MCF 10A (cell line): Measurements from ENCODE around the gene SLC9A1. TPM values are rescaled to one million over a fixed set of nuclear protein-coding genes. Genes with fewer than 3 reads are reported as not detected.

ENCODE experiments used
- BruUV-seq: library from RNA; stranded (reverse); fragments of 400-500 nt; replicated peaks from 2 replicates; lab custom pipeline; 2021; lab: Mats Ljungman, UMichigan
- CTCF ChIA-PET: fragments of 300-600 bp; sonication (Branson Sonifier 250); formaldehyde crosslinking; extraction: SDS; loops from one replicate; lab custom pipeline; 2021; ENCODE audit warnings: antibody characterized with exemption, inconsistent platforms; lab: Yijun Ruan, JAX
- POLR2A ChIA-PET: fragments of 300-600, 350-650 bp; sonication (Branson Sonifier 250); formaldehyde crosslinking; extraction: SDS; loops from one replicate; lab custom pipeline; 2020; ENCODE audit warnings: antibody characterized with exemption, inconsistent platforms; lab: Yijun Ruan, JAX
- DNase-seq: peaks from one replicate; pipeline ENCODE4 v3.0.0-alpha.2; 2018; ENCODE audit not compliant: unreplicated experiment
- H3K27ac Mint-ChIP-seq: one replicate; pipeline ENCODE4 v1.8.0; 2022; ENCODE audit warnings: mild to moderate bottlenecking, low read depth, mixed read lengths; ENCODE audit not compliant: unreplicated experiment
- H3K27me3 Mint-ChIP-seq: one replicate; pipeline ENCODE4 v1.8.0; 2022; ENCODE audit warnings: mixed read lengths; ENCODE audit not compliant: insufficient read depth, unreplicated experiment
- H3K36me3 Mint-ChIP-seq: one replicate; pipeline ENCODE4 v1.8.0; 2022; ENCODE audit warnings: mild to moderate bottlenecking, moderate library complexity, mixed read lengths; ENCODE audit not compliant: insufficient read depth, unreplicated experiment
- H3K4me1 Mint-ChIP-seq: one replicate; pipeline ENCODE4 v1.8.0; 2022; ENCODE audit warnings: mixed read lengths; ENCODE audit not compliant: insufficient read depth, unreplicated experiment
- H3K4me3 Mint-ChIP-seq: one replicate; pipeline ENCODE4 v1.8.0; 2022; ENCODE audit warnings: mild to moderate bottlenecking, moderate library complexity, mixed read lengths; ENCODE audit not compliant: unreplicated experiment
- H3K9me3 Mint-ChIP-seq: one replicate; pipeline ENCODE4 v1.8.0; 2022; ENCODE audit warnings: mixed read lengths; ENCODE audit not compliant: unreplicated experiment
- CTCF ChIP-seq: fragments of 200-600 bp; IDR thresholded peaks from one replicate; pipeline ENCODE4 v1.8.0; 2022; ENCODE audit warnings: antibody characterized with exemption, mild to moderate bottlenecking; ENCODE audit not compliant: unreplicated experiment
- intact Hi-C: fragments of 100-400 bp; cut with micrococcal nuclease; formaldehyde crosslinking; loops from 2 replicates; pipeline ENCODE4 v1.14.1; 2022
- total RNA-seq: library from RNA; stranded (reverse); gene quantifications from 2 replicates; pipeline ENCODE4 v1.2.3, GENCODE V29; 2022

Gene SLC9A1
- total RNA-seq, 1 experiment from 2014 or later, result 88.8 TPM

GRCh38 chr1:27086628-27087027 is 68.3 kb downstream of the SLC9A1 start:
- H3K4me1 Mint-ChIP-seq, result no peaks in the 10 kb centered on the region
- POLR2A ChIA-PET, result interaction anchor here (0.5 kb wide), 1 partner anchor 40 kb away, joined by 3 read pairs; no protein-coding TSS in a partner anchor
- H3K27ac Mint-ChIP-seq, result no peak overlapping the region
- DNase-seq, result no peak
- CTCF ChIA-PET, result interaction anchor here (0.7 to 14.5 kb wide), 2 partner anchors 38 to 609 kb away, joined by 5 to 345 read pairs; no protein-coding TSS in a partner anchor
- no peak overlapping the region for H3K4me3 Mint-ChIP-seq
- peaks cover 10% of the 10 kb centered on the region for H3K9me3 Mint-ChIP-seq
- H3K27me3 Mint-ChIP-seq, result peaks cover 16% of the 10 kb centered on the region
- intact Hi-C loops, result no loop called here
- BruUV-seq, result no TSS peak
- TF ChIP-seq CTCF, result no peak
- H3K36me3 Mint-ChIP-seq, result peaks cover 4% of the 10 kb centered on the region

- Mint-ChIP-seq H3K27me3 (peaks cover 16% of the 10 kb centered on the region), H3K4me1 (no peaks in the 10 kb centered on the region), H3K9me3 (peaks cover 10% of the 10 kb centered on the region), H3K4me3 (no peak overlapping the region), H3K36me3 (peaks cover 3% of the 10 kb centered on the region), H3K27ac (no peak overlapping the region)
- ChIA-PET POLR2A (interaction anchor here (0.5 to 0.7 kb wide), 2 partner anchors 40 to 1117 kb away, joined by 3 read pairs; no protein-coding TSS in a partner anchor), CTCF (interaction anchor here (0.6 to 2.6 kb wide), 2 partner anchors 17 to 41 kb away, joined by 3 to 12 read pairs; no protein-coding TSS in a partner anchor)
- intact Hi-C loops, result no loop called here
- no TSS peak for BruUV-seq
- TF ChIP-seq CTCF, result no peak
- no peak for DNase-seq
Measured at GRCh38 chr1:27086026-27086425, 68.9 kb downstream of the SLC9A1 start.

- intact Hi-C loops, result no loop called here
- no TSS peak for BruUV-seq
- peaks cover 16% of the 10 kb centered on the region for H3K27me3 Mint-ChIP-seq
- no peaks in the 10 kb centered on the region for H3K36me3 Mint-ChIP-seq
- peaks cover 10% of the 10 kb centered on the region for H3K9me3 Mint-ChIP-seq
- TF ChIP-seq CTCF, result no peak
- CTCF ChIA-PET, result interaction anchor here (1.0 to 2.6 kb wide), 2 partner anchors 18 to 39 kb away, joined by 3 to 12 read pairs; no protein-coding TSS in a partner anchor
- H3K4me1 Mint-ChIP-seq, result no peaks in the 10 kb centered on the region
- H3K4me3 Mint-ChIP-seq, result no peak overlapping the region
- H3K27ac Mint-ChIP-seq, result no peak overlapping the region
- POLR2A ChIA-PET, result no interaction called here
- DNase-seq, result no peak
Measured at GRCh38 chr1:27084107-27084506, 70.8 kb downstream of the SLC9A1 start.

GRCh38 chr1:27077968-27078367 is 77.0 kb downstream of the SLC9A1 start:
- Mint-ChIP-seq H3K27me3 (peaks cover 17% of the 10 kb centered on the region), H3K4me3 (no peak overlapping the region), H3K27ac (no peak overlapping the region), H3K4me1 (no peaks in the 10 kb centered on the region), H3K9me3 (no peaks in the 10 kb centered on the region), H3K36me3 (no peaks in the 10 kb centered on the region)
- ChIA-PET CTCF (interaction anchor here (0.7 kb wide), 1 partner anchor 208 kb away, joined by 3 read pairs; no protein-coding TSS in a partner anchor), POLR2A (no interaction called here)
- no peak for TF ChIP-seq CTCF
- DNase-seq, result no peak
- intact Hi-C loops, result no loop called here
- no TSS peak for BruUV-seq
